Epithelial cell of esophagus (primary cell): Measurements from ENCODE around the gene NSG1.
"Not testable (repeated sequence)": the region's sequence is repeated elsewhere in the genome, so short reads cannot be mapped to it uniquely, and the experiment has no call there.

Source experiments
- DNase-seq: peaks from one replicate; pipeline ENCODE4 v3.0.0; 2010; ENCODE audit warnings: low read depth
- H3K4me3 ChIP-seq: 2 replicates; pipeline ENCODE4 v1.5.1; 2011; ENCODE audit warnings: mild to moderate bottlenecking, low read length, control low read depth
- CTCF ChIP-seq: IDR thresholded peaks from 2 replicates; pipeline ENCODE4 v1.5.1; 2011; ENCODE audit warnings: low read depth, mild to moderate bottlenecking, low read length, control low read depth, inconsistent platforms; ENCODE audit not compliant: insufficient read depth; ENCODE audit errors: missing control alignments

The NSG1 gene

DNA sequence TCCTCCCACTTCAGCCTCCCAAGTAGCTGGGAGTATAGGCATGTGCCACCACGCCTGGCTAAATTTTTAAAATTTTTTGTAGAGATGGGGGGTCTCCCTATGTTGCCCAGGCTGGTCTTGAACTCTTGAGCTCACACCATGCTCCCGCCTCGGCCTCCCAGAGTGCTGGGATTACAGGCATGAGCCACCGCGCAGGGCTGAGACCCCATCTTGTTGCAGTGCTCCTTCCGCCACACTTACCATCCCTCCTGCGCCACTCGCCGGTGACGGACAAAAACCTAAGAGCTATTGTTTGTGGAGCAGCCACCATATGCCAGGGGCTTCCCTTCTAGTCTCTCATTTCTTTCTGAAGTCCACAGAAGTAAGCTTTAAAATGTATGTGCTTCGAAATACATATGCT, 34.5 kb downstream of the NSG1 start:
- DNase-seq = no peak
- TF ChIP-seq CTCF = no peak
- H3K4me3 ChIP-seq = no peak overlapping the region

GRCh38 chr4:4422117-4422516, 35.2 kb downstream of the NSG1 start:
- not testable (repeated sequence) for DNase-seq, H3K4me3 ChIP-seq

DNA sequence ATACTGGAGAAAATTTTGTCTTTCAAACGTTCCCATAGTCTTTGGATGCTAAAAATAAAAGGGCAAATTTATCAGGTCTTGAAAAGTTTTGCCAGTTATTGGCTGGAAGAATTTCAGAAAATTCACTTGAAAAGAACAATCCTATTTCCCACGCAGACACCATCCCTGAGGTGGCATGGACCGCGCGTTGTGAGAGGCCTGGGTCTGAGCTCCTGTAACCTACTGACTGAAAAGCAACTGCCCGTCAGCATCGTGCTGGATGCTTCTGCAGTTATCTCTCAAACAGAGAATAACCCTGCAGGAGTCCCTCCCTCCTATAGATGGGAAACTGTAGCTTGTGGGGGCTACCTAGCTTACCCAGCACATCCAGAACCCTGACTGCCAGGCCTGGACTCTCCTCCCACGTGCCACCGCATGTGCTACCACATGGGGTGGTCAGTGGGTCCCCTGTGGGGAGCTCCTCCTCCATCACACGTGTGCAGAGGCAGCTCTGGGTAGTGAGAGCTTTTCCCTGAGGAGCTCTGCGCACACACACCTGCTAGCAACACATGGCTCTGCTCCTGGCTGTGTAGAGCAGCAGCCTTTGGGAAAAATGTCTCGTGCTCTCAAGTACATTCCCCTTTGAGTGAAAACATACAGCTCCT, 36.1 kb downstream of the NSG1 start:
- TF ChIP-seq CTCF = no peak
- H3K4me3 ChIP-seq = no peak overlapping the region
- DNase-seq = no peak

DNA sequence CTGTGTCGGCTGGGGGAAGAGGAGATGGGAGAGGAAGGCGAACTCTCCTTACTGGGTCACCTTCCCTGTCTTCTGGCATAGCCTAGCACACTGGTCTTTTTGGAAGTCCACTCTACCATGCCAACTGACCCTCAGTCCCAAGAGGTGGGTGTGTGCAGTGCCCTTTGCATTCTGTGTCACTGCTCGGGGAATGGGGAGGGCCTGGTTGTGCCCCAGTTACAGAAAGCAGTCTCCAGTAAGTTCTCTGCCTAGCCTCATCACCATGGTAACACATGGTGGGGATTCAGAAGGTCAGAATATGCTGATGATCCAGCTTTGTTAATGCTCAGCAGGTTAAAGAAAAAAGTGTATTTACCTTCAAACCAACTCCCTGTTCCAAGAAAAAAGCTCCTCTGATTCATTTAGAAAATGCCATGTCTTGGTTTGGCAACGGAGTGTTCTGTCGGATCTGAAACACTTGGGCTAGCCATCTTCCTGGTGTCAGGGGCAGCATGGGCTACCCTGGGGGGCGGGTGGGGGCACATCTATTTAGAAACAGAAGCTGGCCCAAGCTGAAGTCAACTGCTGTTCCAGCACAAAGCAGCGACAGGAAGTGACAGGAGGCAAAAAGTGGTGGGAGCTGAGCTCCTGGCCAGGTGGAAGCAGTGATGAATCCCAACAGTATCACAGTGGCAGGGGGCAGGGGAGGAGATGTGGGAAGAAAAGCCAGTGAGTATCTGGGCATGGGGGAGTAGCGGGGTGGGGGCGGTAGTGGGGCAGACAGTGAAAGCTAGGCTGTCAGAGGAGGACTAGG, 37.0 kb downstream of the NSG1 start:
- no peak for TF ChIP-seq CTCF

DNA sequence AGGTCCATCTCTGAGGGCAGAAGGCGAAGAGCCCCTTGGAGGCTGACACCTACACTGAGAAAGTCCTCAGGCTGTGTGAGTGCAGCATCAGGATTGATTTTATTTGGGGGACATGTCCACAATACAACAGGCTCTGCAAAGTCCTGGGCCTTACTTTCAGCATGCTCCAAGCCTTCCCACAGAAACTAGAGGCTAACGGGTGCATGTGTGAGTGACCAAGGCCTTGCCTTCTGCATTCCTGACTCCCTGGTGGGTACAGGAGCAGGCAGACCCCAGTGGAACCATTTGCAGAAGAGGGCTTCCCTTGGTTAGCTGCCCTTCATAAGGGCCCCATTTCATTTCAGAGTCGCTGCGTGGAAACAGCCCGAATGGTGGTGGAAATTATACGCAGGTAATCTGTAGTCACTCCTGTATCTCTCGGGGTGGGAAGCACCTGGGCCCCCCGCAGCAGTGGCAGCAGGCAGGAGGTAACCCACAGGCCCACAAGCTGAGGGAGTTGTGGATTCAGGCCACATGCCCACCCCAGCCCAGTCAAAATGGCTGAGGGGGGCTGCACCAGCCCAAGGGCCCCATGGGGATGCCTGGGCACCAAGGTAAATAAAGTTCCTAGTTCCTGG, 37.7 kb downstream of the NSG1 start:
- no peak overlapping the region for H3K4me3 ChIP-seq
- TF ChIP-seq CTCF = no peak
- no peak for DNase-seq

More for the DNA sequence above, 37.0 kb downstream of the NSG1 start:
- DNase-seq = no peak
- no peak overlapping the region for H3K4me3 ChIP-seq

- TF ChIP-seq CTCF = no peak
- no peak overlapping the region for H3K4me3 ChIP-seq
- DNase-seq = peak; percentile 27
Measured at GRCh38 chr4:4425119-4425690, 38.3 kb downstream of the NSG1 start.

GRCh38 chr4:4425696-4426095, 38.8 kb downstream of the NSG1 start:
- no peak for DNase-seq
- no peak overlapping the region for H3K4me3 ChIP-seq
- TF ChIP-seq CTCF = no peak
